ENCODE data around the gene PTPN2.
"Not testable (repeated sequence)": the region's sequence is repeated elsewhere in the genome, so short reads cannot be mapped to it uniquely, and the experiment has no call there.

The PTPN2 gene

DNA sequence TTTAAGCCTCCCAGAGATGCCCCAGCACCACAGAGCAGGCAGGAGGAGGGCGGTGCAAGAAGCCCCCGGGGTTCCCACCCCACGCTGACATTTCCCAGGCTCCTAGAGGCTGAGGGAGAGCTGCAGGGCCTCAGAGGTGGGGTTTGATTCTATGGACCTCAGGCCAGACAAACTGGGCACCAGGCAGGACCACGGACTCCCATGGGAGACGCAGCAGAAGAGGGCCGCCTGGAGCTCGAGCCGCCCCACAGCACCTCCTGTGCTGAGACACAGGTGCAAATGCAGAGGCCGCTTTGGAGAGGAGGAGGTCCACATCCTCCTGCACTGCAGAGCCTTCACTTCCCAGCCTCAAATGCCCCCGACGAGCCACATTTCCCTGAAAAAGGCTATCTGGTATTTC lies 118.5 kb downstream of the PTPN2 start:
- H3K27me3 ChIP-seq (ENCODE audit: insufficient read depth, low read length) = no peaks in the 10 kb centered on the region
- no peak overlapping the region for H3K27ac ChIP-seq (ENCODE audit: low read depth, low read length)
- no peaks in the 10 kb centered on the region for H3K36me3 ChIP-seq (ENCODE audit: insufficient read depth, low read length)
- H3K79me2 ChIP-seq (ENCODE audit: control insufficient read depth, insufficient read depth, low read length, unreplicated experiment) = no peaks in the 10 kb centered on the region
- no peak overlapping the region for H3K4me3 ChIP-seq (ENCODE audit: low read depth, low read length)
- H3K4me1 ChIP-seq (ENCODE audit: control insufficient read depth, insufficient read depth, low read length, unreplicated experiment) = peaks cover 7% of the 10 kb centered on the region
- no peak overlapping the region for H2AFZ ChIP-seq (ENCODE audit: low read length, unreplicated experiment)

- H3K27me3 ChIP-seq (ENCODE audit: insufficient read depth, low read length) = no peaks in the 10 kb centered on the region
- no peak overlapping the region for H3K27ac ChIP-seq (ENCODE audit: low read depth, low read length)
- no peaks in the 10 kb centered on the region for H3K36me3 ChIP-seq (ENCODE audit: insufficient read depth, low read length)
- no peak overlapping the region for H3K4me3 ChIP-seq (ENCODE audit: low read depth, low read length)
- peaks cover 7% of the 10 kb centered on the region for H3K4me1 ChIP-seq (ENCODE audit: control insufficient read depth, insufficient read depth, low read length, unreplicated experiment)
- no peaks in the 10 kb centered on the region for H3K79me2 ChIP-seq (ENCODE audit: control insufficient read depth, insufficient read depth, low read length, unreplicated experiment)
- H2AFZ ChIP-seq (ENCODE audit: low read length, unreplicated experiment) = no peak overlapping the region
These were observed 118.9 kb downstream of the PTPN2 start for GRCh38 chr18:12765126-12765525.

DNA sequence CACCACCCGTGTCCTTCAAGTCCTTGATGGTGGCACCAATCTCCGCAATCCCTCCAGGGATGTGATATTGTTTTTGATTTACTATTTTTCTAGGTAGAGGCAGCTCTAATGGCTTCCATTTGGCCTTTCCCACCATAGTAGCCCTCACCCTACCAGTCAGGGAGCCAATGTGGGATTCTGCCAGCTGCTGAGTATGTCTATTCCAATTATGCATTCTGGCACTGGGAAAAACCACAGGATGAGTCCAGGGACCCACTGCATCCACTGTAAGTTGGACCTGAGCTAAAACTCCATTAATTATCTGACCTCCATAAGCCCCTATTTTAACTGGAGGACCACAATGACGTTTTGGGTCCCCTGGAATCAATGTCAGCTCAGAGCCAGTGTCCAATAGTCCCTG lies 125.5 kb downstream of the PTPN2 start:
- not testable (repeated sequence) for H2AFZ ChIP-seq (ENCODE audit: low read length, unreplicated experiment); H3K27me3 ChIP-seq (ENCODE audit: insufficient read depth, low read length); H3K36me3 ChIP-seq (ENCODE audit: insufficient read depth, low read length); H3K4me3 ChIP-seq (ENCODE audit: low read depth, low read length); H3K27ac ChIP-seq (ENCODE audit: low read depth, low read length); H3K79me2 ChIP-seq (ENCODE audit: control insufficient read depth, insufficient read depth, low read length, unreplicated experiment); H3K4me1 ChIP-seq (ENCODE audit: control insufficient read depth, insufficient read depth, low read length, unreplicated experiment)

DNA sequence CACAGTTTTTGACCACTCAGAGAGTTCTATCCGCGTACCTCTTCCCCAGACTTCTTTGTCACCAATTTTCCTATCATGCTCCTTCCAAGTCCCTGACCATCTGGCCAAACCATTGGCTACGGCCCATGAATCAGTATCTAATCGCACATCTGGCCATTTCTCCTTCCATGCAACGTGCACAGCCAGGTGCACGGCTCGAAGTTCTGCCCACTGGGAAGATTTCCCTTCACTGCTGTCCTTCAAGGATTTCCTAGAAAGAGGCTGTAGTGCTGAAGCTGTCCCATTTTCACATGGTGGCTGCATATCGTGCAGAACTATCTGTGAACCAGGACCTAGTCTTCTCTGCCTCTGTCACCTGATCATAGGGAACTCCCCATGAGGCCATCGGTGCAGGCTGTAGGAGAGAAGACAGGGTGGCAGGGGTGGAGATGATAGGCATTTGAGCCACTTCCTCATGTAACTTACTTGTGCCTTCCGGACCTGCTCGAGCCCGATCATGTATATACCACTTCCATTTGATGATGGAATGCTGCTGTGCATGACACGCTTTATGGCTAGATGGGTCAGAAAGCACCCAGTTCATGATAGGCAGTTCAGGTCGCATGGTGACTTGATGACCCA lies 127.3 kb downstream of the PTPN2 start:
- not testable (repeated sequence) for H3K36me3 ChIP-seq (ENCODE audit: insufficient read depth, low read length); H3K4me3 ChIP-seq (ENCODE audit: low read depth, low read length); H2AFZ ChIP-seq (ENCODE audit: low read length, unreplicated experiment); H3K27ac ChIP-seq (ENCODE audit: low read depth, low read length); H3K4me1 ChIP-seq (ENCODE audit: control insufficient read depth, insufficient read depth, low read length, unreplicated experiment); H3K27me3 ChIP-seq (ENCODE audit: insufficient read depth, low read length); H3K79me2 ChIP-seq (ENCODE audit: control insufficient read depth, insufficient read depth, low read length, unreplicated experiment)

- not testable (repeated sequence) for H2AFZ ChIP-seq (ENCODE audit: low read length, unreplicated experiment); H3K36me3 ChIP-seq (ENCODE audit: insufficient read depth, low read length); H3K79me2 ChIP-seq (ENCODE audit: control insufficient read depth, insufficient read depth, low read length, unreplicated experiment); H3K27me3 ChIP-seq (ENCODE audit: insufficient read depth, low read length); H3K4me3 ChIP-seq (ENCODE audit: low read depth, low read length); H3K27ac ChIP-seq (ENCODE audit: low read depth, low read length); H3K4me1 ChIP-seq (ENCODE audit: control insufficient read depth, insufficient read depth, low read length, unreplicated experiment)
These were observed 128.4 kb downstream of the PTPN2 start for GRCh38 chr18:12755606-12756005.

- H3K79me2 ChIP-seq (ENCODE audit: control insufficient read depth, insufficient read depth, low read length, unreplicated experiment) = no peaks in the 10 kb centered on the region
These were observed 129.5 kb downstream of the PTPN2 start for GRCh38 chr18:12754511-12754910.

DNA sequence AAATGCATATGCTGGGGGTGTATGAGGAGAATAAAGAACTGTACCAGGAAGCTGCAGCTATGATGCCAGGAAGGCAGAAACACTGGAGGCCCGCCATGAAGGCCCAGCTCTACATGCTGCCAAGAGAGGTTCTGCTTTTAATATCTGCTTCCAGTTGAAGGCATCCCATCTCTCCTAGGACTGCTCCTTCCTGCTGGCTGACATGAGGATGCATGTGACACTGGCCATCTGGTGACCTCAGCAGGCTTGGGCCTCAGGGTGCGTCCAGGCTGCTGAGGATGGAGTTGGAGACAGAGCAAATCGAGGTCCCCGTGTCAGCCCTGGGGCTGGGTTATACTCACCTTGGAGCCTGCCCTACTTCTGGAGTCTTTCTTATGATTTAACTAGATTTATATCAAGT lies 132.1 kb downstream of the PTPN2 start:
- H3K36me3 ChIP-seq (ENCODE audit: insufficient read depth, low read length) = no peaks in the 10 kb centered on the region
- H3K4me1 ChIP-seq (ENCODE audit: control insufficient read depth, insufficient read depth, low read length, unreplicated experiment) = peaks cover 27% of the 10 kb centered on the region
- H2AFZ ChIP-seq (ENCODE audit: low read length, unreplicated experiment) = no peak overlapping the region
- H3K79me2 ChIP-seq (ENCODE audit: control insufficient read depth, insufficient read depth, low read length, unreplicated experiment) = no peaks in the 10 kb centered on the region
- H3K27me3 ChIP-seq (ENCODE audit: insufficient read depth, low read length) = no peaks in the 10 kb centered on the region
- H3K27ac ChIP-seq (ENCODE audit: low read depth, low read length) = no peak overlapping the region
- H3K4me3 ChIP-seq (ENCODE audit: low read depth, low read length) = no peak overlapping the region

More at GRCh38 chr18:12754511-12754910, 129.5 kb downstream of the PTPN2 start:
- Histone ChIP-seq H3K36me3 (ENCODE audit: insufficient read depth, low read length) (no peaks in the 10 kb centered on the region), H3K4me1 (ENCODE audit: control insufficient read depth, insufficient read depth, low read length, unreplicated experiment) (peaks cover 11% of the 10 kb centered on the region), H3K27ac (ENCODE audit: low read depth, low read length) (no peak overlapping the region), H3K4me3 (ENCODE audit: low read depth, low read length) (no peak overlapping the region), H3K27me3 (ENCODE audit: insufficient read depth, low read length) (no peaks in the 10 kb centered on the region), H2AFZ (ENCODE audit: low read length, unreplicated experiment) (no peak overlapping the region)

DNA sequence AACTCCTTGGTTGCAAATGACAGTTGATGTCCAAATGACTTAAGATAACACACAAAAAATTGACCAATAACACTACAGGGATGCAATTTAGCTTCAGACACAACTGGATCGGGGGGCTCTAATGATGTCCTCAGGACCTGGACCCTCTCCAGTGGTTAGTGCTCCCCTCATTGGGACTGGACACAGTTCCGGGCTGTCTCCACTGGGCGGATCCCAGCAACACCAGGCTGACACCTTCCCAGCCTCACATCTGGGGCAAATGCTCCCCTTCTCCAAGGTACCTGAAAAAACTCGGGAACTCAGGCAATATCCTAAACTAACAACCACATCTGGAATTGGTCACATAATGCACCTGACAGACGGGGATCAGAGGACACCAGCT lies 132.5 kb downstream of the PTPN2 start:
- no peaks in the 10 kb centered on the region for H3K36me3 ChIP-seq (ENCODE audit: insufficient read depth, low read length)
- H3K79me2 ChIP-seq (ENCODE audit: control insufficient read depth, insufficient read depth, low read length, unreplicated experiment) = no peaks in the 10 kb centered on the region
- H2AFZ ChIP-seq (ENCODE audit: low read length, unreplicated experiment) = no peak overlapping the region
- H3K4me1 ChIP-seq (ENCODE audit: control insufficient read depth, insufficient read depth, low read length, unreplicated experiment) = peaks cover 27% of the 10 kb centered on the region
- no peaks in the 10 kb centered on the region for H3K27me3 ChIP-seq (ENCODE audit: insufficient read depth, low read length)
- no peak overlapping the region for H3K4me3 ChIP-seq (ENCODE audit: low read depth, low read length)
- no peak overlapping the region for H3K27ac ChIP-seq (ENCODE audit: low read depth, low read length)

GRCh38 chr18:12750715-12751502 lies 133.1 kb downstream of the PTPN2 start:
- peaks cover 27% of the 10 kb centered on the region for H3K4me1 ChIP-seq (ENCODE audit: control insufficient read depth, insufficient read depth, low read length, unreplicated experiment)
- H2AFZ ChIP-seq (ENCODE audit: low read length, unreplicated experiment) = no peak overlapping the region
- no peaks in the 10 kb centered on the region for H3K36me3 ChIP-seq (ENCODE audit: insufficient read depth, low read length)
- H3K4me3 ChIP-seq (ENCODE audit: low read depth, low read length) = no peak overlapping the region
- H3K79me2 ChIP-seq (ENCODE audit: control insufficient read depth, insufficient read depth, low read length, unreplicated experiment) = no peaks in the 10 kb centered on the region
- no peak overlapping the region for H3K27ac ChIP-seq (ENCODE audit: low read depth, low read length)
- no peaks in the 10 kb centered on the region for H3K27me3 ChIP-seq (ENCODE audit: insufficient read depth, low read length)

- Histone ChIP-seq H3K79me2 (ENCODE audit: control insufficient read depth, insufficient read depth, low read length, unreplicated experiment) (no peaks in the 10 kb centered on the region), H3K27ac (ENCODE audit: low read depth, low read length) (no peak overlapping the region), H3K27me3 (ENCODE audit: insufficient read depth, low read length) (no peaks in the 10 kb centered on the region), H2AFZ (ENCODE audit: low read length, unreplicated experiment) (no peak overlapping the region), H3K36me3 (ENCODE audit: insufficient read depth, low read length) (no peaks in the 10 kb centered on the region), H3K4me3 (ENCODE audit: low read depth, low read length) (no peak overlapping the region), H3K4me1 (ENCODE audit: control insufficient read depth, insufficient read depth, low read length, unreplicated experiment) (peaks cover 27% of the 10 kb centered on the region)
These were observed 133.8 kb downstream of the PTPN2 start for GRCh38 chr18:12750076-12750714.

GRCh38 chr18:12749121-12749520 lies 134.9 kb downstream of the PTPN2 start:
- no peaks in the 10 kb centered on the region for H3K79me2 ChIP-seq (ENCODE audit: control insufficient read depth, insufficient read depth, low read length, unreplicated experiment)
- no peak overlapping the region for H3K27ac ChIP-seq (ENCODE audit: low read depth, low read length)
- peaks cover 27% of the 10 kb centered on the region for H3K4me1 ChIP-seq (ENCODE audit: control insufficient read depth, insufficient read depth, low read length, unreplicated experiment)
- H3K36me3 ChIP-seq (ENCODE audit: insufficient read depth, low read length) = no peaks in the 10 kb centered on the region
- H3K27me3 ChIP-seq (ENCODE audit: insufficient read depth, low read length) = no peaks in the 10 kb centered on the region
- H2AFZ ChIP-seq (ENCODE audit: low read length, unreplicated experiment) = peak overlapping the region; percentile 45
- H3K4me3 ChIP-seq (ENCODE audit: low read depth, low read length) = no peak overlapping the region
